HEK293 (cell line): ENCODE results near the gene ERBB4.

Experiments
- CTCF ChIA-PET: fragments of 350-600 bp; formaldehyde crosslinking; extraction: SDS; loops from one replicate; lab custom pipeline; 2021; ENCODE audit warnings: antibody characterized with exemption; lab: Yijun Ruan, JAX
- POLR2A ChIA-PET: fragments of 300-600 bp; formaldehyde crosslinking; extraction: SDS; loops from one replicate; lab custom pipeline; 2020; ENCODE audit warnings: antibody characterized with exemption, inconsistent platforms; lab: Yijun Ruan, JAX
- H3K27ac ChIP-seq: fragments of 200-500 bp; sonication (Bioruptor generic); 2 replicates; pipeline ENCODE4 v1.5.1; 2014; ENCODE audit warnings: low read depth, low read length, control low read depth, inconsistent platforms; ENCODE audit errors: extremely low read depth
- H3K36me3 ChIP-seq, 2 experiments: fragments of 200-500 bp in 1 of 2; sonication (Bioruptor generic) in 1 of 2; 1 replicate in 1 of 2; 2 replicates in 1 of 2; pipeline ENCODE4 v1.5.1; 2014 to 2017; ENCODE audit warnings: inconsistent platforms in 2 of 2, low read length in 2 of 2; ENCODE audit not compliant: control insufficient read depth in 2 of 2, insufficient read depth in 1 of 2
- H3K4me1 ChIP-seq: fragments of 200-500 bp; sonication (Bioruptor generic); 2 replicates; pipeline ENCODE4 v1.5.1; 2014; ENCODE audit warnings: mild to moderate bottlenecking, low read length, inconsistent platforms; ENCODE audit not compliant: control insufficient read depth, insufficient read depth
- H3K4me3 ChIP-seq: 2 replicates; pipeline ENCODE4 v1.5.1; 2011; ENCODE audit warnings: low read depth, mild to moderate bottlenecking, control low read depth, low read length, moderate library complexity
- H3K9me3 ChIP-seq: fragments of 200-500 bp; sonication (Bioruptor generic); 2 replicates; pipeline ENCODE4 v1.5.1; 2014; ENCODE audit warnings: low read depth, low read length, inconsistent platforms; ENCODE audit not compliant: control insufficient read depth, insufficient read depth
- FEZF1 ChIP-seq: fragments of 450-650 bp; formaldehyde crosslinking; IDR thresholded peaks from 2 replicates; pipeline ENCODE4 v1.5.1; 2016; ENCODE audit warnings: missing biosample characterization, missing genetic modification characterization
- HOXD13 ChIP-seq: sonication (generic); formaldehyde crosslinking; IDR thresholded peaks from 2 replicates; pipeline ENCODE4 v1.8.0; 2022; ENCODE audit warnings: missing genetic modification reagents, borderline replicate concordance
- MYNN ChIP-seq: fragments of 450-650 bp; formaldehyde crosslinking; IDR thresholded peaks from 2 replicates; pipeline ENCODE4 v1.5.1; 2016; ENCODE audit warnings: missing biosample characterization, missing genetic modification characterization, borderline replicate concordance
- ZEB2 ChIP-seq: fragments of 450-650 bp; formaldehyde crosslinking; IDR thresholded peaks from 2 replicates; pipeline ENCODE4 v1.5.1; 2016; ENCODE audit warnings: missing biosample characterization, missing genetic modification characterization
- ZIC2 ChIP-seq: fragments of 450-650 bp; formaldehyde crosslinking; IDR thresholded peaks from 2 replicates; pipeline ENCODE4 v1.5.1; 2016; ENCODE audit warnings: missing biosample characterization, missing genetic modification characterization
- ZNF114 ChIP-seq: fragments of 450-650 bp; formaldehyde crosslinking; IDR thresholded peaks from 2 replicates; pipeline ENCODE4 v1.5.0; 2017; ENCODE audit warnings: missing biosample characterization, missing genetic modification characterization
- ZNF155 ChIP-seq: fragments of 450-650 bp; formaldehyde crosslinking; IDR thresholded peaks from 2 replicates; pipeline ENCODE4 v1.5.1; 2016; ENCODE audit warnings: missing biosample characterization, missing genetic modification characterization
- ZNF157 ChIP-seq: fragments of 450-650 bp; formaldehyde crosslinking; IDR thresholded peaks from 2 replicates; pipeline ENCODE4 v1.5.1; 2016; ENCODE audit warnings: missing biosample characterization, missing genetic modification characterization
- ZNF19 ChIP-seq: fragments of 450-650 bp; formaldehyde crosslinking; IDR thresholded peaks from 2 replicates; pipeline ENCODE4; 2016; ENCODE audit warnings: missing biosample characterization, missing genetic modification characterization, low read depth
- ZNF202 ChIP-seq: fragments of 450-650 bp; formaldehyde crosslinking; IDR thresholded peaks from 2 replicates; pipeline ENCODE4 v1.5.1; 2016; ENCODE audit warnings: missing biosample characterization, missing genetic modification characterization, borderline replicate concordance
- ZNF214 ChIP-seq: fragments of 450-650 bp; formaldehyde crosslinking; IDR thresholded peaks from 2 replicates; pipeline ENCODE4 v1.5.1; 2017; ENCODE audit warnings: missing biosample characterization, mild to moderate bottlenecking, missing genetic modification characterization, borderline replicate concordance
- ZNF221 ChIP-seq: fragments of 450-650 bp; formaldehyde crosslinking; IDR thresholded peaks from 2 replicates; pipeline ENCODE4 v1.5.1; 2017; ENCODE audit warnings: missing biosample characterization, missing genetic modification characterization, borderline replicate concordance
- ZNF274 ChIP-seq, 2 experiments: fragments of 200-500 bp in 1 of 2; fragments of 450-650 bp in 1 of 2; sonication (Bioruptor generic) in 1 of 2; formaldehyde crosslinking in 1 of 2; IDR thresholded peaks; 2 replicates each; pipeline versions ENCODE4 v1.5.1 to v1.6.1; 2014 to 2016; ENCODE audit warnings: borderline replicate concordance in 1 of 2, inconsistent platforms in 1 of 2, low read length in 1 of 2, missing biosample characterization in 1 of 2, missing genetic modification characterization in 1 of 2
- ZNF501 ChIP-seq: fragments of 450-650 bp; formaldehyde crosslinking; IDR thresholded peaks from 2 replicates; pipeline ENCODE4 v1.5.1; 2016; ENCODE audit warnings: missing biosample characterization, missing genetic modification characterization
- ZNF510 ChIP-seq: fragments of 450-650 bp; formaldehyde crosslinking; IDR thresholded peaks from 2 replicates; pipeline ENCODE4 v1.5.1; 2018; ENCODE audit warnings: mild to moderate bottlenecking, missing genetic modification characterization, missing biosample characterization; ENCODE audit not compliant: insufficient replicate concordance
- ZNF560 ChIP-seq: fragments of 450-650 bp; formaldehyde crosslinking; IDR thresholded peaks from 2 replicates; pipeline ENCODE4 v1.5.1; 2017; ENCODE audit warnings: missing biosample characterization, missing genetic modification characterization, borderline replicate concordance
- ZNF596 ChIP-seq: fragments of 450-650 bp; IDR thresholded peaks from 2 replicates; pipeline ENCODE4 v1.5.0; 2018; ENCODE audit warnings: missing biosample characterization, mild to moderate bottlenecking, missing genetic modification characterization, moderate library complexity
- ZNF658 ChIP-seq: fragments of 450-650 bp; formaldehyde crosslinking; IDR thresholded peaks from 2 replicates; pipeline ENCODE4; 2016; ENCODE audit warnings: missing biosample characterization, missing genetic modification characterization
- ZSCAN23 ChIP-seq: fragments of 450-650 bp; formaldehyde crosslinking; IDR thresholded peaks from 2 replicates; pipeline ENCODE4 v1.5.1; 2016; ENCODE audit warnings: missing biosample characterization, missing genetic modification characterization
- TF ChIP-seq, protein P1 (sequence below): fragments of 450-650 bp; formaldehyde crosslinking; IDR thresholded peaks from 2 replicates; pipeline ENCODE4 v1.5.1; 2016; ENCODE audit warnings: missing biosample characterization, missing genetic modification characterization, low read depth
- TF ChIP-seq, protein P2 (sequence below): fragments of 450-650 bp; formaldehyde crosslinking; IDR thresholded peaks from 2 replicates; pipeline ENCODE4 v1.5.1; 2016; ENCODE audit warnings: missing biosample characterization, missing genetic modification characterization
- TF ChIP-seq, protein P3 (sequence below): sonication (generic); formaldehyde crosslinking; IDR thresholded peaks from 2 replicates; pipeline ENCODE4 v1.8.1; 2022; ENCODE audit warnings: mild to moderate bottlenecking, moderate library complexity, missing genetic modification reagents
- TF ChIP-seq, protein P4 (sequence below): fragments of 450-650 bp; formaldehyde crosslinking; IDR thresholded peaks from 2 replicates; pipeline ENCODE4 v1.5.1; 2016; ENCODE audit warnings: missing biosample characterization, missing genetic modification characterization
- TF ChIP-seq, protein P5 (sequence below): fragments of 450-650 bp; formaldehyde crosslinking; conservative IDR thresholded peaks from 2 replicates; pipeline ENCODE4 v1.5.1; 2016; ENCODE audit warnings: low read depth, missing biosample characterization, missing genetic modification characterization

Gene ERBB4

DNA sequence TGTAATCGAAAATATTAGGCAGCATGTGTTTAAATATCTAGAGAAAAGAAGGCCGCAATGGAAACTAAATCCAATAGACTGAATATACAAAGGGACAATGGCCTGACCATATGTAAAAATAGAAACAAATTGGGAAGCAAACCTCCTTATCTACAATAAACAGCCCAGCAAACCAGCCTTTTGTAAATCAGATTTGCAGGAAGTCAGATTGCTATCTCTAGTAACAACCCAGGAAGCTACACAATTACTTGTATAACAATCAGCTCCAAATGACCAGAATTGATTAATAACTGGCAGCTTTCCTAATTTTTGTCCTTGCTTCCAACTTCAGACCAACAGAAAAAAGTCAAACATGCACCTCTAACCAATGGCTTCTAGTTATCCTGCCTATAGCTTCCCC is 1122.2 kb downstream of the ERBB4 start:
- Histone ChIP-seq H3K4me3 (no peak overlapping the region), H3K9me3 (no peaks in the 10 kb centered on the region), H3K36me3 (no peaks in the 10 kb centered on the region), H3K27ac (no peak overlapping the region), H3K4me1 (no peaks in the 10 kb centered on the region)
- TF ChIP-seq ZNF155 (tag by site-specific recombination), result no peak
- TF ChIP-seq ZEB2 (tag by site-specific recombination), result no peak
- no peak for TF ChIP-seq ZIC2 (tag by site-specific recombination)
- no peak for TF ChIP-seq ZNF157
- TF ChIP-seq ZNF202 (tag by site-specific recombination), result no peak
- no peak for TF ChIP-seq ZNF560 (tag by site-specific recombination)
- TF ChIP-seq ZNF19 (tag by site-specific recombination), result no peak
- TF ChIP-seq, protein P1, sequence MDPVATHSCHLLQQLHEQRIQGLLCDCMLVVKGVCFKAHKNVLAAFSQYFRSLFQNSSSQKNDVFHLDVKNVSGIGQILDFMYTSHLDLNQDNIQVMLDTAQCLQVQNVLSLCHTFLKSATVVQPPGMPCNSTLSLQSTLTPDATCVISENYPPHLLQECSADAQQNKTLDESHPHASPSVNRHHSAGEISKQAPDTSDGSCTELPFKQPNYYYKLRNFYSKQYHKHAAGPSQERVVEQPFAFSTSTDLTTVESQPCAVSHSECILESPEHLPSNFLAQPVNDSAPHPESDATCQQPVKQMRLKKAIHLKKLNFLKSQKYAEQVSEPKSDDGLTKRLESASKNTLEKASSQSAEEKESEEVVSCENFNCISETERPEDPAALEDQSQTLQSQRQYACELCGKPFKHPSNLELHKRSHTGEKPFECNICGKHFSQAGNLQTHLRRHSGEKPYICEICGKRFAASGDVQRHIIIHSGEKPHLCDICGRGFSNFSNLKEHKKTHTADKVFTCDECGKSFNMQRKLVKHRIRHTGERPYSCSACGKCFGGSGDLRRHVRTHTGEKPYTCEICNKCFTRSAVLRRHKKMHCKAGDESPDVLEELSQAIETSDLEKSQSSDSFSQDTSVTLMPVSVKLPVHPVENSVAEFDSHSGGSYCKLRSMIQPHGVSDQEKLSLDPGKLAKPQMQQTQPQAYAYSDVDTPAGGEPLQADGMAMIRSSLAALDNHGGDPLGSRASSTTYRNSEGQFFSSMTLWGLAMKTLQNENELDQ (tag by site-specific recombination), result no peak
- TF ChIP-seq ZNF596 (tag by site-specific recombination), result no peak
- no peak for TF ChIP-seq ZNF658 (tag by site-specific recombination)
- TF ChIP-seq MYNN (tag by site-specific recombination), result no peak
- TF ChIP-seq, protein P2, sequence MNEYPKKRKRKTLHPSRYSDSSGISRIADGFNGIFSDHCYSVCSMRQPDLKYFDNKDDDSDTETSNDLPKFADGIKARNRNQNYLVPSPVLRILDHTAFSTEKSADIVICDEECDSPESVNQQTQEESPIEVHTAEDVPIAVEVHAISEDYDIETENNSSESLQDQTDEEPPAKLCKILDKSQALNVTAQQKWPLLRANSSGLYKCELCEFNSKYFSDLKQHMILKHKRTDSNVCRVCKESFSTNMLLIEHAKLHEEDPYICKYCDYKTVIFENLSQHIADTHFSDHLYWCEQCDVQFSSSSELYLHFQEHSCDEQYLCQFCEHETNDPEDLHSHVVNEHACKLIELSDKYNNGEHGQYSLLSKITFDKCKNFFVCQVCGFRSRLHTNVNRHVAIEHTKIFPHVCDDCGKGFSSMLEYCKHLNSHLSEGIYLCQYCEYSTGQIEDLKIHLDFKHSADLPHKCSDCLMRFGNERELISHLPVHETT, result no peak
- no peak for TF ChIP-seq ZSCAN23 (tag by site-specific recombination)
- TF ChIP-seq FEZF1 (tag by site-specific recombination), result no peak
- TF ChIP-seq ZNF501, result no peak
- TF ChIP-seq ZNF274 (IDR thresholded peaks at IDR 0.05; ENCODE audit: low read length), result no peak
- no peak for TF ChIP-seq ZNF274 (tag by site-specific recombination; IDR thresholded peaks at IDR 0.05; ENCODE audit: borderline replicate concordance)
- no peak for TF ChIP-seq ZNF510
- TF ChIP-seq, protein P3, sequence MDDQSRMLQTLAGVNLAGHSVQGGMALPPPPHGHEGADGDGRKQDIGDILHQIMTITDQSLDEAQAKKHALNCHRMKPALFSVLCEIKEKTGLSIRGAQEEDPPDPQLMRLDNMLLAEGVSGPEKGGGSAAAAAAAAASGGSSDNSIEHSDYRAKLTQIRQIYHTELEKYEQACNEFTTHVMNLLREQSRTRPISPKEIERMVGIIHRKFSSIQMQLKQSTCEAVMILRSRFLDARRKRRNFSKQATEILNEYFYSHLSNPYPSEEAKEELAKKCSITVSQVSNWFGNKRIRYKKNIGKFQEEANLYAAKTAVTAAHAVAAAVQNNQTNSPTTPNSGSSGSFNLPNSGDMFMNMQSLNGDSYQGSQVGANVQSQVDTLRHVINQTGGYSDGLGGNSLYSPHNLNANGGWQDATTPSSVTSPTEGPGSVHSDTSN, result no peak
- TF ChIP-seq ZNF114 (tag by site-specific recombination), result no peak
- TF ChIP-seq ZNF214, result no peak
- ChIA-PET CTCF (interaction anchor here (0.9 kb wide), 1 partner anchor 71 kb away, joined by 3 read pairs; no protein-coding TSS in a partner anchor), POLR2A (no interaction called here)

DNA sequence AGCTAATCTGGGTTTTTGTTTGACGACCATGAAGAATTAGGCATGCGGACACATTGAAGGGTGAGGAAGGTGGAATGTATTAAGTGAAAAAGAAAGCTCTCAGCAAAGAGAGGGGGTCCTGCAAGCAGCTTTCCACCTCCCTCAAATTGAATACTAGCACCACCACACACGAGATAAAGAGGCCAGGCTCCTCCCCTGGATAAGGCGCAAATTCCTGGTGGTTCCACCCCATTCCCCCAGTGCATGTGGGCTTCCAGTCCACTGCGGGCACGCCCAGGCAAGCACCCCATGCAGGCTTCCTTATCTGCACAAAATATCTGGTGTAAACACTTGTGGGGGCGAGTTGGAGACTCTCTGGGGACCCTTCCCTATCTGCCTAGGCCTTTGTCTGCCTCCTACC is 1124.9 kb downstream of the ERBB4 start:
- POLR2A ChIA-PET, result no interaction called here
- no peaks in the 10 kb centered on the region for H3K9me3 ChIP-seq
- no peak for TF ChIP-seq ZNF221
- TF ChIP-seq, protein P4, sequence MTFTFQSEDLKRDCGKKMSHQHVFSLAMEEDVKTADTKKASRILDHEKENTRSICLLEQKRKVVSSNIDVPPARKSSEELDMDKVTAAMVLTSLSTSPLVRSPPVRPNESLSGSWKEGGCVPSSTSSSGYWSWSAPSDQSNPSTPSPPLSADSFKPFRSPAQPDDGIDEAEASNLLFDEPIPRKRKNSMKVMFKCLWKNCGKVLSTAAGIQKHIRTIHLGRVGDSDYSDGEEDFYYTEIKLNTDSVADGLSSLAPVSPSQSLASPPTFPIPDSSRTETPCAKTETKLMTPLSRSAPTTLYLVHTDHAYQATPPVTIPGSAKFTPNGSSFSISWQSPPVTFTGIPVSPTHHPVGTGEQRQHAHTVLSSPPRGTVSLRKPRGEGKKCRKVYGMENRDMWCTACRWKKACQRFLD (tag by site-specific recombination), result no peak
- TF ChIP-seq, protein P5, sequence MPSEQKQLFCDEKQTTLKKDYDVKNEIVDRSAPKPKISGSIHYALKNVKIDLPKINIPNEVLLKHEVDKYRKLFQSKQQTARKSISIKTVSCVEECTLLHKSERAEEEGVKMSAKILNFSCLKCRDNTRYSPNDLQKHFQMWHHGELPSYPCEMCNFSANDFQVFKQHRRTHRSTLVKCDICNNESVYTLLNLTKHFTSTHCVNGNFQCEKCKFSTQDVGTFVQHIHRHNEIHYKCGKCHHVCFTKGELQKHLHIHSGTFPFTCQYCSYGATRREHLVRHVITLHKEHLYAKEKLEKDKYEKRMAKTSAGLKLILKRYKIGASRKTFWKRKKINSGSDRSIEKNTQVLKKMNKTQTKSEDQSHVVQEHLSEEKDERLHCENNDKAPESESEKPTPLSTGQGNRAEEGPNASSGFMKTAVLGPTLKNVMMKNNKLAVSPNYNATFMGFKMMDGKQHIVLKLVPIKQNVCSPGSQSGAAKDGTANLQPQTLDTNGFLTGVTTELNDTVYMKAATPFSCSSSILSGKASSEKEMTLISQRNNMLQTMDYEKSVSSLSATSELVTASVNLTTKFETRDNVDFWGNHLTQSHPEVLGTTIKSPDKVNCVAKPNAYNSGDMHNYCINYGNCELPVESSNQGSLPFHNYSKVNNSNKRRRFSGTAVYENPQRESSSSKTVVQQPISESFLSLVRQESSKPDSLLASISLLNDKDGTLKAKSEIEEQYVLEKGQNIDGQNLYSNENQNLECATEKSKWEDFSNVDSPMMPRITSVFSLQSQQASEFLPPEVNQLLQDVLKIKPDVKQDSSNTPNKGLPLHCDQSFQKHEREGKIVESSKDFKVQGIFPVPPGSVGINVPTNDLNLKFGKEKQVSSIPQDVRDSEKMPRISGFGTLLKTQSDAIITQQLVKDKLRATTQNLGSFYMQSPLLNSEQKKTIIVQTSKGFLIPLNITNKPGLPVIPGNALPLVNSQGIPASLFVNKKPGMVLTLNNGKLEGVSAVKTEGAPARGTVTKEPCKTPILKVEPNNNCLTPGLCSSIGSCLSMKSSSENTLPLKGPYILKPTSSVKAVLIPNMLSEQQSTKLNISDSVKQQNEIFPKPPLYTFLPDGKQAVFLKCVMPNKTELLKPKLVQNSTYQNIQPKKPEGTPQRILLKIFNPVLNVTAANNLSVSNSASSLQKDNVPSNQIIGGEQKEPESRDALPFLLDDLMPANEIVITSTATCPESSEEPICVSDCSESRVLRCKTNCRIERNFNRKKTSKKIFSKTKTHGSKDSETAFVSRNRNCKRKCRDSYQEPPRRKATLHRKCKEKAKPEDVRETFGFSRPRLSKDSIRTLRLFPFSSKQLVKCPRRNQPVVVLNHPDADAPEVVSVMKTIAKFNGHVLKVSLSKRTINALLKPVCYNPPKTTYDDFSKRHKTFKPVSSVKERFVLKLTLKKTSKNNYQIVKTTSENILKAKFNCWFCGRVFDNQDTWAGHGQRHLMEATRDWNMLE, result no peak
- TF ChIP-seq HOXD13, result no peak

More for the DNA sequence above, 1124.9 kb downstream of the ERBB4 start:
- H3K27ac ChIP-seq, result no peak overlapping the region
- CTCF ChIA-PET, result no interaction called here
- no peaks in the 10 kb centered on the region for H3K36me3 ChIP-seq
- no peaks in the 10 kb centered on the region; the same call in 1 of the 2 replicates for H3K4me1 ChIP-seq
- no peak overlapping the region for H3K4me3 ChIP-seq
